Neural progenitor cell (in vitro differentiated cells): ENCODE data around the gene A1CF. TPM values are rescaled to one million over a fixed set of nuclear protein-coding genes. Genes with fewer than 3 reads are reported as not detected.
"Not testable (repeated sequence)": the region's sequence is repeated elsewhere in the genome, so short reads cannot be mapped to it uniquely, and the experiment has no call there.

Source experiments
- DNase-seq: peaks from one replicate; pipeline ENCODE4 v3.0.0-alpha.2; 2016; ENCODE audit warnings: low spot score
- H2AFZ ChIP-seq: fragments of 200-600 bp; sonication (generic); replicated peaks from 2 replicates; pipeline ENCODE4 v1.6.1; 2016; ENCODE audit warnings: antibody characterized with exemption
- H3F3A ChIP-seq: fragments of 200-600 bp; sonication (generic); 2 replicates; pipeline ENCODE4 v1.6.1; 2016; ENCODE audit warnings: antibody characterized with exemption, low read depth
- H3K27ac ChIP-seq: fragments of 200-600 bp; sonication (generic); 2 replicates; pipeline ENCODE4 v1.5.1; 2016; ENCODE audit warnings: mild to moderate bottlenecking
- H3K27me3 ChIP-seq: fragments of 200-600 bp; sonication (generic); 2 replicates; pipeline ENCODE4 v1.6.1; 2016; ENCODE audit warnings: mild to moderate bottlenecking, moderate library complexity
- H3K36me3 ChIP-seq: fragments of 200-600 bp; sonication (generic); 2 replicates; pipeline ENCODE4 v1.5.1; 2016
- H3K4me1 ChIP-seq: fragments of 200-600 bp; sonication (generic); 2 replicates; pipeline ENCODE4 v1.6.1; 2016; ENCODE audit warnings: mixed run types
- H3K4me2 ChIP-seq: fragments of 200-600 bp; sonication (generic); 2 replicates; pipeline ENCODE4 v1.6.1; 2016
- H3K4me3 ChIP-seq: fragments of 200-600 bp; sonication (generic); 2 replicates; pipeline ENCODE4 v1.5.1; 2016
- H3K79me2 ChIP-seq: fragments of 200-600 bp; sonication (generic); 2 replicates; pipeline ENCODE4 v1.6.1; 2016; ENCODE audit warnings: low read depth
- H3K9ac ChIP-seq: fragments of 200-600 bp; sonication (generic); 2 replicates; pipeline ENCODE4 v1.6.1; 2016
- H3K9me3 ChIP-seq: fragments of 200-600 bp; sonication (generic); 2 replicates; pipeline ENCODE4 v1.5.1; 2016; ENCODE audit warnings: low read depth
- H4K20me1 ChIP-seq: fragments of 200-600 bp; sonication (generic); 2 replicates; pipeline ENCODE4 v1.6.1; 2016; ENCODE audit warnings: low read depth
- H3K27ac Mint-ChIP-seq: 3 replicates; pipeline ENCODE4 v1.8.0; 2021; ENCODE audit warnings: mixed read lengths
- H3K27me3 Mint-ChIP-seq: 2 replicates; pipeline ENCODE4 v1.8.0; 2022; ENCODE audit warnings: low read depth, mild to moderate bottlenecking, inconsistent platforms, moderate library complexity, mixed read lengths; ENCODE audit not compliant: insufficient read depth
- H3K36me3 Mint-ChIP-seq: 3 replicates; pipeline ENCODE4 v1.8.0; 2021; ENCODE audit warnings: mixed read lengths
- H3K4me1 Mint-ChIP-seq: 3 replicates; pipeline ENCODE4 v1.8.0; 2021; ENCODE audit warnings: mixed read lengths
- H3K4me3 Mint-ChIP-seq: 3 replicates; pipeline ENCODE4 v1.8.0; 2021; ENCODE audit warnings: mild to moderate bottlenecking, moderate library complexity, mixed read lengths
- H3K9me3 Mint-ChIP-seq: 3 replicates; pipeline ENCODE4 v1.8.0; 2020; ENCODE audit warnings: mixed read lengths
- CTCF ChIP-seq: fragments of 200-600 bp; sonication (generic); IDR thresholded peaks from 2 replicates; pipeline ENCODE4 v1.5.1; 2017; ENCODE audit warnings: antibody characterized with exemption, mild to moderate bottlenecking
- EZH2 ChIP-seq: fragments of 200-600 bp; sonication (generic); IDR thresholded peaks from 2 replicates; pipeline ENCODE4 v1.6.1; 2017; ENCODE audit warnings: antibody characterized with exemption, mild to moderate bottlenecking, moderate library complexity
- EZH2phosphoT487 ChIP-seq: fragments of 200-600 bp; sonication (generic); IDR thresholded peaks from 2 replicates; pipeline ENCODE4 v1.6.1; 2017; ENCODE audit warnings: antibody characterized with exemption
- total RNA-seq: library from RNA; depleted of rRNA; stranded (reverse); fragments of >200 nt; gene quantifications from 2 replicates; pipeline ENCODE4 v1.2.3, GENCODE V29; 2015; ENCODE audit warnings: low replicate concordance

A1CF gene
- total RNA-seq, 1 donor from 2014 or later = not detected

GRCh38 chr10:50788951-50789945 lies 96.2 kb downstream of the A1CF start:
- H3K9me3 Mint-ChIP-seq = peaks cover 6% of the 10 kb centered on the region
- DNase-seq = peak; percentile 59
- no peaks in the 10 kb centered on the region for H3K27me3 Mint-ChIP-seq
- no peak overlapping the region for H3K27ac Mint-ChIP-seq
- Histone ChIP-seq H3K9me3 (no peaks in the 10 kb centered on the region), H3K4me3 (no peak overlapping the region), H2AFZ (peak overlapping the region; percentile 68), H4K20me1 (no peaks in the 10 kb centered on the region), H3K27me3 (no peaks in the 10 kb centered on the region), H3K36me3 (no peaks in the 10 kb centered on the region), H3K9ac (no peak overlapping the region), H3F3A (no peaks in the 10 kb centered on the region), H3K79me2 (no peaks in the 10 kb centered on the region), H3K4me1 (peaks cover 4% of the 10 kb centered on the region), H3K4me2 (no peak overlapping the region), H3K27ac (no peak overlapping the region)
- no peak for TF ChIP-seq EZH2phosphoT487
- TF ChIP-seq EZH2 = no peak
- peak; percentile 57 for TF ChIP-seq CTCF
- H3K4me1 Mint-ChIP-seq = no peaks in the 10 kb centered on the region
- H3K4me3 Mint-ChIP-seq = no peak overlapping the region
- H3K36me3 Mint-ChIP-seq = no peaks in the 10 kb centered on the region

DNA sequence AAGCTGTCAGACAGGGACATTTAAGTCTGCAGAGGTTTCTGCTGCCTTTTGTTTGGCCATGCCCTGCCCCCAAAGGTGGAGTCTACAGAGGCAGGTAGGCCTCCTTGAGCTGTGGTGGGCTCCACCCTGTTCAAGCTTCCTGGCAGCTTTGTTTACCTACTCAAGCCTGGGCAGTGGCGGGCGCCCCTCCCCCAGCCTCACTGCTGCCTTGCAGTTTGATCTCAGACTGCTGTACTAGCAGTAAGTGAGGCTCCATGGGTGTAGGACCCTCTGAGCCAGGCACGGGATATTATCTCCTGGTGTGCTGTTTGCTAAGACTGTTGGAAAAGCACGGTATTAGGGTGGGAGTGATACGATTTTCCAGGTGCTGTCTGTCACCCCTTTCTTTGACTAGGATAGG lies 97.5 kb downstream of the A1CF start:
- peak overlapping the region; percentile 68 for H2AFZ ChIP-seq
- not testable (repeated sequence) for DNase-seq, H3K9me3 ChIP-seq

GRCh38 chr10:50782017-50782416 lies 103.4 kb downstream of the A1CF start:
- DNase-seq, H2AFZ ChIP-seq, H3K9me3 Mint-ChIP-seq: not testable (repeated sequence)

More for the DNA sequence above, 97.5 kb downstream of the A1CF start:
- not testable (repeated sequence) for H3K4me3 ChIP-seq, H3K9me3 Mint-ChIP-seq, H3K36me3 ChIP-seq, H3K4me1 Mint-ChIP-seq, H3K36me3 Mint-ChIP-seq, H4K20me1 ChIP-seq, H3K27me3 Mint-ChIP-seq, H3K4me1 ChIP-seq, H3K27ac ChIP-seq, H3K27ac Mint-ChIP-seq, H3K79me2 ChIP-seq, H3K9ac ChIP-seq, H3K27me3 ChIP-seq, H3K4me2 ChIP-seq, H3K4me3 Mint-ChIP-seq, H3F3A ChIP-seq

DNA sequence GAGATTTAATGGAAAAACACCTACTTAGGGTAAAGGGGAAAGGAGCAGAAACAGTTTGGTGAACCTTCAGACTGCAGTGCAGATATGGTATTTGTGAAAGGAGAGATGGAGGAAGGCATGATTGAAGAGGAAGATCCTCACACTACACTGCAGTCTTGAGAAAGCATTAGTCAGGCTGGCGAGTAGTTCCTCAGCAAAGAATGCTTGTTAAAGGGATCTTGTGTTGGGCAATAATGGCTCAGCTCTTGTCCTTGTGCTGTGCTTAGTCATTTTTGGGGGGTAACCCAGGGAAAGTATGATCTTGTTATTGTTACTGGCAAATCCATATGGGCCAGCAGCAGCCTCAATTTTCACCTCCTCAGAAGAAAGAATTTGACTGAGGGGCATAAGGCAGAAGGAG lies 105.4 kb downstream of the A1CF start:
- H3K4me3 ChIP-seq, H3K27ac Mint-ChIP-seq, H2AFZ ChIP-seq, H3K4me3 Mint-ChIP-seq, H3K27me3 Mint-ChIP-seq, H3K27me3 ChIP-seq, H4K20me1 ChIP-seq, H3F3A ChIP-seq, DNase-seq, H3K4me1 Mint-ChIP-seq, H3K9me3 Mint-ChIP-seq, H3K79me2 ChIP-seq, H3K27ac ChIP-seq, H3K4me1 ChIP-seq, H3K9ac ChIP-seq, H3K9me3 ChIP-seq, H3K36me3 Mint-ChIP-seq, H3K4me2 ChIP-seq, H3K36me3 ChIP-seq: not testable (repeated sequence)

More at GRCh38 chr10:50782017-50782416, 103.4 kb downstream of the A1CF start:
- not testable (repeated sequence) for H3K27ac ChIP-seq, H3K4me1 ChIP-seq, H4K20me1 ChIP-seq, H3K27ac Mint-ChIP-seq, H3K9ac ChIP-seq, H3K4me3 Mint-ChIP-seq, H3F3A ChIP-seq, H3K36me3 ChIP-seq, H3K4me1 Mint-ChIP-seq, H3K27me3 ChIP-seq, H3K36me3 Mint-ChIP-seq, H3K4me3 ChIP-seq, H3K4me2 ChIP-seq, H3K79me2 ChIP-seq, H3K9me3 ChIP-seq, H3K27me3 Mint-ChIP-seq

GRCh38 chr10:50774868-50775267 lies 110.6 kb downstream of the A1CF start:
- H3K4me1 Mint-ChIP-seq, H3K9me3 ChIP-seq, H3K27ac ChIP-seq, H3K79me2 ChIP-seq, DNase-seq, H3K27me3 Mint-ChIP-seq, H3F3A ChIP-seq, H3K4me1 ChIP-seq, H3K4me3 Mint-ChIP-seq, H3K27ac Mint-ChIP-seq, H2AFZ ChIP-seq, H3K36me3 ChIP-seq, H4K20me1 ChIP-seq, H3K27me3 ChIP-seq, H3K9ac ChIP-seq, H3K4me2 ChIP-seq, H3K4me3 ChIP-seq, H3K9me3 Mint-ChIP-seq, H3K36me3 Mint-ChIP-seq: not testable (repeated sequence)

- H2AFZ ChIP-seq, H3K4me3 ChIP-seq, H3K4me2 ChIP-seq, H3F3A ChIP-seq, H3K9me3 Mint-ChIP-seq, H3K27me3 Mint-ChIP-seq, H3K9ac ChIP-seq, H3K27me3 ChIP-seq, H3K36me3 ChIP-seq, H3K36me3 Mint-ChIP-seq, H3K4me1 Mint-ChIP-seq, H3K4me1 ChIP-seq, H3K4me3 Mint-ChIP-seq, H3K79me2 ChIP-seq, DNase-seq, H3K27ac Mint-ChIP-seq, H4K20me1 ChIP-seq, H3K9me3 ChIP-seq, H3K27ac ChIP-seq: not testable (repeated sequence)
Measured at GRCh38 chr10:50772042-50772441, 113.4 kb downstream of the A1CF start.

DNA sequence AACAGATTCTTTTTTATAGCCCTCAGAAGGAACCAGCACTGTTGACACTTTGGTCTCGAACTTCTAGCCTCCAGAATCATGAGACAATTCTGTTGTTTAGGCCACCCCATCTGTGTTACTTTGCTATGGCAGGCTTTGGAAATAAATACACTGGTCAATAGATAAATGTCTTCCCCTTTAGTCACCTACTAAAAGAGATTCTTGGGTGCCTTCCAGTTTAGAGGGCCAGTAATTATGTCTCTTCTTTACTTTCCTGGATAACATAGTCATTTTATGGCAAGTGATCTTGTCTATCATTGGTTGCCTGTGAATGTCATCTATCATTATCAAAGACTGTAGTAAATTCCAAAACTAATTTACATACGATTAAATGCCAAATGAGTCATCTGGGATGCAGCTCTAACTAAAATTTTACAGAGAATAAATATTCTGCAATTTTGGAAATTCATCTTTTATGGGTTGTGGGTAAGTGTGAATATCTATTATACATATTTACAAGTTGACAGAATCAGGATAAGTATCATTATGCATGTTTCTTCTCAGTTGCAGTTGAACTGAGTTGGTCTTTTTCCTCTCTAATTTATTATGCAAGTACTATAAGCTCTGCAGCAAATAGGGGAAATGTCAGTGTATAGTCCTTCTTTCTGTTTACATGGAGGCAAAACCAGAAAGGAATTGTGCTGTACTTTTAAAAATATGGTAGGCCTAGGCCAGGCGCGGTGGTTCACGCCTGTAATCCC lies 118.5 kb downstream of the A1CF start:
- H3K27ac ChIP-seq, H4K20me1 ChIP-seq, H3K27me3 Mint-ChIP-seq, H3K36me3 ChIP-seq, H3K27me3 ChIP-seq, H3K4me3 Mint-ChIP-seq, H3K4me2 ChIP-seq, H3K27ac Mint-ChIP-seq, H3K4me3 ChIP-seq, H3K79me2 ChIP-seq, DNase-seq, H3K9me3 Mint-ChIP-seq, H2AFZ ChIP-seq, H3K9me3 ChIP-seq, H3K36me3 Mint-ChIP-seq, H3K4me1 Mint-ChIP-seq, H3K4me1 ChIP-seq, H3K9ac ChIP-seq, H3F3A ChIP-seq: not testable (repeated sequence)
